Measurements from ENCODE around the gene IFITM1. TPM values are rescaled to one million over a fixed set of nuclear protein-coding genes. Genes with fewer than 3 reads are reported as not detected.
A peak's percentile ranks its signal among the peaks of the same experiment; 100 is the strongest.

Gene IFITM1
- total RNA-seq, 1 donor from 2014 or later: 379 TPM

DNA sequence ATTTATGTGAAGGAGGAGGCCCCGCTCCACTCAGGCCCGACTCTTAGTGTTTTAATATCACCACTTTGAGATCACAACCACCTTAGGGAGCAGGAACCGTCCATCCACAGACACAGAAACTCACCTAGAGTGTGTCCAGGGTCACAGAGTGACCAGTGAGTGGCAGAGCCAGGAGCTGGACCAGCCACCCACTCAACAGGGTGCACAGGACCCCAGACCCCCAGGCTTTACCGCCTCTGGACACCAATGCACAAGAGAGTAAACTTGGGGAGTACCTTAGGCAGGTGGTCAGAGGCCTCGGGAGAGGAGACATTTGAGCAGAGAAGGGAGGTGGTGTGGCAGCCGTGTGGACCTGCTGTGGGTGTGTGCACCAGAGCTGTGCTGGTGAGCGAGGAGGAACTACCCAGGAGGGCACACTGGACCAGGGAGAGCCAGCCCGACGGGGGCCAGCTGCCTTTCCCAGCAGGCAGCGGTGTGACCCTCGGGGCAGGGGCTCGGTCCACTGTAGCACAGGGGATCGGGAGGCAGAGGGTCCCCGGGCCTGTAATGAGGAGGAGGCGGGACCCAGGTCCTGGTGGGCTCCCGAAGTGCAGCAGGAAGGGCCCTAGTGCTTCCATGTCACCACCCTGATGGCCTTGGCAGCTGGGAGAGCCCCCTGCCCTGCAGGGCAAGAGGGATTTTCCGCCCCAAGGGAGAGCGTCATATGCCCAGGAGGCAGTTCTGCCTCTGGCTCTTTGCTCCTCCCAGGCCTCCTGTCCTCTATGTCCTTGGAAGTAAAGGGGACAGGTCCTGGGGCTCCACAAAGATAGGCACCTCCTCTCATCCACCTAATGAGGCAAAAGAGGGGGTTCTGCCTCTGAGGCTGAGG lies 43.2 kb upstream of the IFITM1 start:
- Histone ChIP-seq H3K27ac (no peak overlapping the region), H3K9me3 (no peaks in the 10 kb centered on the region), H3K27me3 (no peaks in the 10 kb centered on the region), H3K4me3 (no peak overlapping the region), H3K4me1 (peaks cover 12% of the 10 kb centered on the region), H3K36me3 (no peaks in the 10 kb centered on the region)
- DNase-seq (ENCODE audit: extremely low spot score in 2 of 2): peak in 1 of 2 donors; percentile 93
- TF ChIP-seq POLR2AphosphoS5 (IDR thresholded peaks at IDR 0.05; ENCODE audit: insufficient read depth in 1 of 2, low read depth in 1 of 2): no peak
- TF ChIP-seq CTCF (IDR thresholded peaks at IDR 0.05): no peak
- TF ChIP-seq POLR2A (IDR thresholded peaks at IDR 0.05): no peak
- intact Hi-C loops (cut with DNase I): no loop called here

DNA sequence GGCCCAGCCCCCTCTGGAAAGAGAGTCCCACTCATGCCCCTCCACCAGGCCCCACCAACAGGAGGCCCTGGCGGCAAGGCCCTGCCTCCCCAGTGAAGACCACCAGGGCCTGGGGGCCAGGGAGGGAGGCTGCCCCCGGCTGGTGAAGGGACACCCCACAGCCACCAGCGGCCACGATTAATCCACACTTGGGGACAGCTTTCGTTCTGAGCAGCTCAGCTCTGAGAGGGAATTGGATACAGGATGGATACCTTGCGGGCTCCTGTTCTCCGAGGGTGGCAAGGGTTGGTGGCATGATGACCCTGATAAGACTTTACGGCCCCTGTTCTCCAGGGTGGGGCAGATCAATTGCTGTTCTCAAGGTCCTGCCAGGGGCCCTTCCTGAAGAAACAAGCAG lies 42.5 kb upstream of the IFITM1 start:
- Histone ChIP-seq H3K36me3 (no peaks in the 10 kb centered on the region), H3K4me1 (peaks cover 12% of the 10 kb centered on the region), H3K27ac (no peak overlapping the region), H3K27me3 (no peaks in the 10 kb centered on the region), H3K4me3 (no peak overlapping the region), H3K9me3 (no peaks in the 10 kb centered on the region)
- intact Hi-C loops (cut with DNase I): no loop called here
- no peak for TF ChIP-seq POLR2AphosphoS5 (IDR thresholded peaks at IDR 0.05; ENCODE audit: insufficient read depth in 1 of 2, low read depth in 1 of 2)
- no peak for TF ChIP-seq POLR2A (IDR thresholded peaks at IDR 0.05)
- no peak for TF ChIP-seq CTCF (IDR thresholded peaks at IDR 0.05)
- DNase-seq (ENCODE audit: extremely low spot score in 2 of 2): peak in 1 of 2 donors; percentile 64

DNA sequence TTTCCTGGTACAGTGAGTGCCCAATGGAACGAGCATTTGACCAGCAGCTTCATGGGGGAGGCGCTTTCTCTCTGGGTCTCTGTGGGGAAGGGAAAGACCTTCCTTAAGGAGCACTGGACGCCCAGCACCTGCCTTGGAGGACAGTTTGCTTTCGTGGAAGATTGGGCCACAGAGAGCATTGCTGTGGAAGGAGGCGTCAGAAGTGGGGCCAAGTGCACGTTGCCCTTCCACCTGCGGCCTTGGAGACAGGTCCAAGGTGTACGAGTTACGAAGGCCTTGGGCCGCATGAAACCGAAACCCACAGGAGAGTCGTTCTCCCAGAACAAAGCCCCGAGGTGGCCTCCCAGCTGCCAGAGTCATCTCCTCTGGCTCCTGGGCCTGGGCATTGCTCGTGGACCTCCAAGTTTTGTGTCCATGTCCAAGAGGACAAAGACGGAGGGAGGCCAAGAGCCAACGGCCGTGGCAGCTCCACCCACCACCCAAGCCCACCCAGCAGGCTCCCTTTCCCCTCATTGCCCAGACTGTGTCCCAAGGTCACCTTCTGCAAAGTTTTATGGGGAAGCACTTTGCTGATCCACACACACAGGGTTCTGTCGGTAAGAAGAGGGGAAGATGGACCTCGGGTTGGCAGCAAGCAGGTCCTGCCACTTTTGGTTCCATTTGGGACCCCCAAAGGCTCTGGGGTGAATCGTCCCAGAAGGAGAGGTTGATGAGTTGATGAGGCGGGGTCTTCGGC lies 41.5 kb upstream of the IFITM1 start:
- intact Hi-C loops (cut with DNase I): no loop called here
- TF ChIP-seq CTCF (IDR thresholded peaks at IDR 0.05) (no peak), POLR2AphosphoS5 (IDR thresholded peaks at IDR 0.05; ENCODE audit: insufficient read depth in 1 of 2, low read depth in 1 of 2) (no peak), POLR2A (IDR thresholded peaks at IDR 0.05) (no peak)
- H3K27ac ChIP-seq: no peak overlapping the region
- H3K4me3 ChIP-seq: no peak overlapping the region
- no peaks in the 10 kb centered on the region for H3K9me3 ChIP-seq
- H3K27me3 ChIP-seq: no peaks in the 10 kb centered on the region
- peak in 1 of 2 donors; percentile 94 for DNase-seq (ENCODE audit: extremely low spot score in 2 of 2)
- H3K36me3 ChIP-seq: no peaks in the 10 kb centered on the region
- H3K4me1 ChIP-seq: peaks cover 12% of the 10 kb centered on the region

- Histone ChIP-seq H3K4me3 (no peak overlapping the region), H3K27me3 (no peaks in the 10 kb centered on the region), H3K9me3 (no peaks in the 10 kb centered on the region), H3K36me3 (no peaks in the 10 kb centered on the region), H3K4me1 (peaks cover 8% of the 10 kb centered on the region), H3K27ac (no peak overlapping the region)
- intact Hi-C loops (cut with DNase I): no loop called here
- DNase-seq (ENCODE audit: extremely low spot score in 2 of 2): peak in 1 of 2 donors; percentile 28
- TF ChIP-seq CTCF (IDR thresholded peaks at IDR 0.05): no peak
- TF ChIP-seq POLR2A (IDR thresholded peaks at IDR 0.05): no peak
- no peak for TF ChIP-seq POLR2AphosphoS5 (IDR thresholded peaks at IDR 0.05; ENCODE audit: insufficient read depth in 1 of 2, low read depth in 1 of 2)
Measured at GRCh38 chr11:272931-273198, 41.0 kb upstream of the IFITM1 start.

- DNase-seq (ENCODE audit: extremely low spot score in 2 of 2): no peak
- H3K4me3 ChIP-seq: no peak overlapping the region
- intact Hi-C loops (cut with DNase I): no loop called here
- H3K4me1 ChIP-seq: peaks cover 17% of the 10 kb centered on the region
- H3K36me3 ChIP-seq: no peaks in the 10 kb centered on the region
- H3K9me3 ChIP-seq: no peaks in the 10 kb centered on the region
- TF ChIP-seq POLR2A (IDR thresholded peaks at IDR 0.05) (no peak), POLR2AphosphoS5 (IDR thresholded peaks at IDR 0.05; ENCODE audit: insufficient read depth in 1 of 2, low read depth in 1 of 2) (no peak), CTCF (IDR thresholded peaks at IDR 0.05) (no peak)
- H3K27me3 ChIP-seq: peaks cover 19% of the 10 kb centered on the region
- H3K27ac ChIP-seq: no peak overlapping the region
Measured at GRCh38 chr11:276219-276618, 37.6 kb upstream of the IFITM1 start.

All from vagina (tissue), 2 donors.